ENCODE data around the gene GATM.
"Not testable (repeated sequence)": the region's sequence is repeated elsewhere in the genome, so short reads cannot be mapped to it uniquely, and the experiment has no call there.

GATM gene

GRCh38 chr15:45387380-45388007 lies 9.2 kb upstream of the GATM start:
- DNase-seq, result no peak

DNA sequence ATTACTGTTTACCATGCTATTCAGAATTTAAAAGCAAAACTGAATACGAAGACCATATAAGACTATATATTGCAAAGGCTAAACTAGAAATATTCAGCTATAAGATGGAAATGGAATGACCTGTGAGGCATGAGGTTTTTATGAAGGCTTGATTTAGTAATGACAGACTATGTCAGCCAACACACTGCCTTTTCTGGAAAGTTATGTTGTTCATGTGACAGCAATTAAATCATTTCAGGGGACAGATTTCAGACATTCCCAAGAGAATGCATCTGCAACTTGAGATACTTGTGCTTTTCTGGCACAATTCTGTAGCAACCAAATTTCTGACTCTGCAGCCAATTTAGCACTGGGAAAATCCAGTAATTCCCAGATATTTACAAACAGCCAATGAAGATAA lies 8.6 kb upstream of the GATM start:
- no peak for DNase-seq

GRCh38 chr15:45386420-45386819 lies 8.1 kb upstream of the GATM start:
- DNase-seq, result no peak

DNA sequence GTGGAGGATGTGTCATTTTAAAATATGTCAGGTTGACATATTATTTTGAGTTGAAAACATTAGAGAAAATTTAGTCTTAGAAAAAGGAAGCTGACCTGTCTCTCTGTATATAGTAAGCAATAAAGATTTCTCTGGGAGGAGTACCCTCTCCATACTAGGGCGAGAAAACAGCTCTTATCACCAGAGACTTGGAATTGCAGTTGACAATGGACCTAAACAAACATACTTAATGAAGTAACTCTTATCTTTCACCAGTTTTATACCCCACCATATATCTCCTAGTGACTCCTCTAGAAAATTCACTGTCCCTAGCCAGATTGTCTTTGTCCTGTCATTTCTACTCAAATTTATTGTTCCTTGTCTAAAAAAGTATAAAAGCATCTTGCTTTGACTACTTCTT lies 7.2 kb upstream of the GATM start:
- DNase-seq, result no peak

DNA sequence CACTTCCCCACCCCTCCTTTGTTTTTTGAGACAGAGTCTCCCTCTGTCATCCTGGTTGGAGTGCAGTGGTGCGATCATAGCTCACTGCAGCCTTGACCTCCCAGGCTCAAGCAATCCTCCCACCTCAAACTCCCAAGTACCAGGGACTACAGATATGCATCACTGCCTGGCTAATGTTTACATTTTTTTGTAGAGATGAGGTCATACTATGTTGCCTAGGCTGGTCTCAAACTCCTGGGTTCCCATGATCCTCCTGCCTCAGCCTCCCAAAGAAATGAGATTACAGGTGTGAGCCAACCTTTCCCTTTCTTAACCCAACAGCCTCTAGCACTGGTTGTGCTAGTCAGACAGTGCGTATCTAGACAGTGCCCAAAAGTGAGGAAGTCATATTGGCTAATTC lies 6.4 kb upstream of the GATM start:
- no peak for DNase-seq

DNA sequence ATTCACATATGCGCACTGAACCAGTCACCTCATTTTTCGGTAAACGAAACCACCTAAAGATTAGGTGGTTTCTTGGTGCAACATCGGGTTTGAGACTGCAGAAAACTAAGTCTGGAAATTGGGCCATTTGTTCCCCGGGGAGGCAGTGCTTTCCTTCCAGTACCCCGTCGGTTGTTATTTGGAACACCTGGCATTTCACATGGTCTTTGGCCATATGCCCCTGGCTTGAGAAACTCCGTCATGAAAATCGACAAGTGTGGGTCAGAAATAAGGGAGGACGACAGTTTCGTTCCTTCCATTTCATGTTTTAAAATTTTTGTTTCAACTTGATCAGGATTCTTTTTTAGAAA lies 544 bp upstream of the GATM start:
- DNase-seq, result no peak

DNA sequence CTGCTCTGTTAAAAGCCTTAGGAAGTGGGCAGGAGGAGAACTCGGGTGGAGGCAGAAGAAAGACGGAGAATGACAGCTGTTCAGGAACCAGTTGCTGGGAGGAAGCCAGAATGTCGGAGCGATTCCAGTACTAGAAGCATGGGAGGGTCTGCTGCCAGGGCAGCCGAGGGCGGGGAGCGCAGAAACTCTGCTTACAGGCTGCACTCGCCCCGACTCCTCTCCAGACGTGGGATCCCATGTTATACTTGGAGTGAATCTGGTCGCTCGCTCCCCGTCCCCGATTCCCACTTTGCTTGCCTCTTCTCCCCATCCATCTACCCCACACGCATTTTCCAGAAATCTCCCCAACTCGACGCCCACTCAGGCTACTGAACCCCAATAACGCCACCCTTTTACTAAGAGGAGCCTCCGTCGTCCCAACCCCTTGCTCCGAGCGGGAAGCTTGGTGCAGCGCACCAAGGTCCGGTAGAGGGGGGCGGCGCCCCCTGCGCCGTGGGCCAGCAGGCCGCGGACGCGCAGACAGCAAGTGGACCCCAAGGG lies 665 bp downstream of the GATM start:
- DNase-seq, result no peak

DNA sequence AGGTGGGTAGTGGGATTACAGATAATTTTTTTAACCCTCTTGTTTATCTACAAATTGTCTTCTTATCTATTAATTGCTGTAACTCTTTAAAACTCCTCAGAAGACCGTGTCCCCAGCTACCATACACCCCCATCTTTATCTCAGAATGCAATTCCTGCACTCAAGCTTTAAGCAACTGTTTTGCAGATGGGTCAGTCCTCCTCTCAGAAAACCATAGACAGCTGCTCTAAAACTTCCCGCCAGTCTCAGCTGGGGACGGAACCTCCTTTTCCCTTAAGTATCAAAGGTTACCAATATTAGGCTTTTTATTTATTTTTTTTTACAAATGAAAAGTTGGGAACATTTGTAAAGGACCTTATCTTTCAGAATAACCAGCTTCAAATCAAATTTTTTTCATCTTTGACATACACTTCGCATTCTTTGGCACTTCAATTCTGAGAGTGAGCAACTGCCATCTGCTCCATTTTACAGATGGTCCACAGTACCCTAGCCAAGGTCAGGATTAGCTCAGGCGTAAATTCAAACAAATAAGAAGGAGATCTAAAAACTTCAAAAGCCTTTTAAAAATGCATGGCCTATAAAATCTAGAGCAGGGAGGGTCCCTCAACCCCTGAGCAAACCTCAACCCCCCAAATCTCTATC lies 1.3 kb downstream of the GATM start:
- DNase-seq, result no peak

DNA sequence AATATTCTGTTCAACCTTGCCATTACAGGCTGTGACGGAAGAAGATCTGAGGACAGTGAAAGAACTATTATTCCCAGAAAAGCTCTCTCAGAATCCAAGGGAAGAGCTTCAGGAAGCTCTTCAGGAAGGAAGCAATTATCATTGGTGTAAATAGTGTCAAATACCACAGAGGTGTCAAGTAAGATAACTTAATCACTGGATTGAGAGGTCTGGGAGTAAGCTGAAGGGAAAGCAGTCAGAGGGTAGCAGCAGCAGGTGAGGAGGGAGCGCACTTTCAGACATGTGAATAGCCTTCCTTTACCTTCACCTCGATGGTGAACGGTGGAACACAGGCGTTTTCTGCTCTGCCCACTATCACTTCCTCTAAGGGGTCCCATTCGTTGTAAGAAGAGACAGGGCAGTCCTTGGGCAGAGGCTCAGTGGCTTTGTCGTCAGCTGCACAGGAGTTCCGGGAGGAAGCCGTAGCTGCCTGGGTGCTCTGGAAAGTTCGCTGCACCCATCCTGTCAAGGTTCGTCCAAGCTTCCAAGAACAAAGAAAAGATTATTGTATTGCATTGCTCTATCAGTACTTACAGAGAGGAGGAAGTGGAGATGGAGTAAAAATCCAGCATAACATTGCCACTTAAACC lies 1.9 kb downstream of the GATM start:
- no peak for DNase-seq

DNA sequence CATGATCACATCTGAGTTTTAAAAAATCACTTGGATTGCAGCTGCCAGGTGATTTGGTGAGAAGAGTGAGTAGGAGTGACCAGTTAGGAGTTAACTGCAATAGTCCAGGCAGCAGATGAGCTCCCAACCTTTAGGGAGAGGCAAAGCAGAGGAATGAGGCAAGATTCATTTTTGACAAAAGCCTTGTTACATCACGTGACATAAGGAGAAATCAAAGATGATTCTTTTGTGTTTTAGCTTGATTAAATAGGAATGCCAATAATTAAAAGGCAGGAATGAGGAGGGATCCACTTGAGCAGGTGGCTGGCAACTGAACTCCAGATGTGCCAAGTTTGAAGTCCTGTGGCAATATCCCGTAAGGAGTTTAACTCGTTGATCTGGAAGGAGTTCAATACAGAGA lies 2.5 kb downstream of the GATM start:
- no peak for DNase-seq

GRCh38 chr15:45373976-45374375 lies 4.4 kb downstream of the GATM start:
- DNase-seq, result no peak

GRCh38 chr15:45372041-45372995 lies 6.0 kb downstream of the GATM start:
- DNase-seq, result no peak

GRCh38 chr15:45371546-45371945 lies 6.8 kb downstream of the GATM start:
- no peak for DNase-seq

- DNase-seq, result not testable (repeated sequence)
Observed at GRCh38 chr15:45370042-45370441, 8.3 kb downstream of the GATM start.

GRCh38 chr15:45367222-45367621 lies 11.1 kb downstream of the GATM start:
- DNase-seq, result not testable (repeated sequence)

GRCh38 chr15:45364271-45364670 lies 14.1 kb downstream of the GATM start:
- DNase-seq, result no peak

GRCh38 chr15:45363801-45364200 lies 14.5 kb downstream of the GATM start:
- no peak for DNase-seq

DNA sequence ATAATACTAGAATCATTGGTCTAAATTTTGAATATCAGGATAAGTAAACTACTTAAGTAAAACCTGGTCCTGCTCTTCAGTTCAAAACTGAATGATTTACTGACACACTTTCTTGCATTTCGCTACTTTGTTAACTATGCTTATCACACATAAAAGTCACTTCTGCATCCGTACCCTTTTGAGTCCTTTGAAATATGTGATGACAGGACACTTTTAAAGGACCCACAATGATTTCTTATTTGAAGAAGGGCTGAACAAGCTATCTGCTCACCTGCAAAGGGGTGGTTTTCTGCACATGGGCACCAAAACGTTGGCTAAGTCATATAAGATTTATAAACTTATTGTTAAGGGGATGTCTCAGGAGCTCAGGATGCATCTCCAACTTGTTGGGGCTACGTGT lies 15.0 kb downstream of the GATM start:
- DNase-seq, result no peak

GRCh38 chr15:45362419-45362818 lies 15.9 kb downstream of the GATM start:
- no peak for DNase-seq

- no peak for DNase-seq
Observed at GRCh38 chr15:45361878-45362277, 16.5 kb downstream of the GATM start.

DNA sequence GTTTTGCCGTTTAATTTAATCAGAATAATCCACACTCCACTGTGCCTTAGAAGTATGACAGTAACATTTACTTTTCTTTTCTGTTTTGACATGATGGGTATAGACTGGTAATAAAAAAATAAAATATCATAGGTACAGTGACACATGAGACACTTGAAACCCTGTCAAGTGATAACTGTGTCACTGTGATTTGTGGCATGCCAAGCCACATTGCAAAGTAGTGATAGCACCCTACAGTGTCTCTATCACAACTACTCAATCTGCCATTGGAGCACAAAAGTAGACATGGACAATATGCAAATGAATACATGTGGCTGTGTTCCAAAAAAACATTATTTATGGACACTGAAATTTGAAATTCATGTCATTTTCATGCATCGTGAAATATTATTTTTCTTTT lies 22.5 kb downstream of the GATM start:
- DNase-seq, result no peak

DNA sequence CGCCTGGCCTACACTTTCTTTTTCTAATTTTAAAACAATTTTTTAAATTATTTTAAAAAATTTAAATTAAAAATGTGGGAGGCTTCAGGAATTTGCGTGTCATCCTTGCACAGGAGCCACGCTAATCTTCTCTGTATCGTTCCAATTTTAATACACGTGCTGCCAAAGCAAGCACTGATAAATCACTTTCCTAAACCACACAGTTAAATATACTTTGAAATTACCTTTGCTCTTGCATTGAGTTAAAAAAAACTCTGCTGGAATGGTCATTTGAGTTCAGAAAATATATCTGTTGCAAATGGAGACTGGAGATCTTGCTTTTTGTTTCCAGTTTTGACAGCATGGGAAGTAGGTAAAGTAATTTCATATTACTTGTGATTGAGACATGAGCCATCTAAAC lies 23.6 kb downstream of the GATM start:
- DNase-seq, result no peak

DNA sequence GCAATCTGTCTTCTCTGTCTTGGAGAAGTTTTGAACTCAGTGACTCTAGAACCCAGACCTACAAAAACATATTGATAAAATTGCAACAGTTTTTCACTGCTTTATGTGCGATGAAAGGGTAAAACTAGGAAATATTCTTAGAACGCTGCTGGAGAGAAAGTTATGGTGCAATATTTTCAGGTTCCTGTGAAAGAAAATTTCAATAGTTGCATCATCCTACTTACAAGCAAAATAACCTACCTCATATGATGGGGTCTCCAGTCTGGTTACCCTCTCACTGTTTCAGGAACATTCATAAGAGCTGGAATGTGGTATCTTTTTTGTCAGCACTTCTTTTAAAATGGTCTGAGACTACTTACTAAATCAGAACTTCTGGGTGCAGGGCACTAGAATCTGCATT lies 27.1 kb downstream of the GATM start:
- no peak for DNase-seq

Data from CD4-positive, alpha-beta T cell treated with Interleukin-1 beta for 1 hour (primary cell).